ENCODE data around the gene FLT4. TPM values are rescaled to one million over a fixed set of nuclear protein-coding genes. Genes with fewer than 3 reads are reported as not detected.

Gene FLT4
- total RNA-seq, 1 experiment from 2014 or later, result 0.44 TPM

- BruUV-seq (replicated peaks), result no TSS peak
- in situ Hi-C loops (cut with HindIII; ENCODE audit: low pct_unique_long_range_greater_than_20kb, low sequenced_read_pairs) (no loop called here), intact Hi-C loops (cut with micrococcal nuclease; ENCODE audit: unreplicated experiment) (no loop called here)
- no peak for ATAC-seq
- no peak overlapping the region for H3K4me3 ChIP-seq (ENCODE audit: low read depth in 2 of 2, low read length in 2 of 2)
- TF ChIP-seq REST (IDR thresholded peaks at IDR 0.05; ENCODE audit: insufficient read depth in 1 of 2, low read depth in 2 of 2, low read length in 1 of 2) (no peak), TCF7L2 (IDR thresholded peaks at IDR 0.05; ENCODE audit: low read depth, low read length) (no peak), SIN3A (IDR thresholded peaks at IDR 0.05; ENCODE audit: borderline replicate concordance, insufficient read depth, low read depth, low read length) (no peak), POLR2AphosphoS5 (IDR thresholded peaks at IDR 0.05; ENCODE audit: low read depth, low read length) (no peak)
- no peaks in the 10 kb centered on the region for H3K27me3 ChIP-seq (ENCODE audit: control insufficient read depth, insufficient read depth, low read length)
- no peaks in the 10 kb centered on the region for H3K36me3 ChIP-seq (ENCODE audit: control insufficient read depth, insufficient read depth, low read length)
- CTCF ChIA-PET, result no interaction called here
- POLR2A ChIA-PET, result no interaction called here
- no peak overlapping the region for H3K27ac ChIP-seq (ENCODE audit: low read length)
- no peaks in the 10 kb centered on the region for H3K4me1 ChIP-seq (ENCODE audit: control insufficient read depth, insufficient read depth, low read length)
- no peaks in the 10 kb centered on the region for H3K9me3 ChIP-seq (ENCODE audit: control insufficient read depth, insufficient read depth, low read depth, low read length)
- no peak for DNase-seq (ENCODE audit: low read depth, low spot score)
Measured at GRCh38 chr5:180640611-180640860, 8.9 kb downstream of the FLT4 start.

- ATAC-seq (no peak), DNase-seq (ENCODE audit: low read depth, low spot score) (no peak)
- BruUV-seq (replicated peaks), result no TSS peak
Measured at GRCh38 chr5:180639741-180640610, 9.4 kb downstream of the FLT4 start.

More at GRCh38 chr5:180639741-180640610, 9.4 kb downstream of the FLT4 start:
- Histone ChIP-seq H3K36me3 (ENCODE audit: control insufficient read depth, insufficient read depth, low read length) (no peaks in the 10 kb centered on the region), H3K9me3 (ENCODE audit: control insufficient read depth, insufficient read depth, low read depth, low read length) (no peaks in the 10 kb centered on the region), H3K4me3 (ENCODE audit: low read depth in 2 of 2, low read length in 2 of 2) (no peak overlapping the region), H3K27ac (ENCODE audit: low read length) (no peak overlapping the region), H3K4me1 (ENCODE audit: control insufficient read depth, insufficient read depth, low read length) (no peaks in the 10 kb centered on the region), H3K27me3 (ENCODE audit: control insufficient read depth, insufficient read depth, low read length) (no peaks in the 10 kb centered on the region)
- POLR2A ChIA-PET, result no interaction called here
- CTCF ChIA-PET, result no interaction called here
- in situ Hi-C loops (cut with HindIII; ENCODE audit: low pct_unique_long_range_greater_than_20kb, low sequenced_read_pairs) (no loop called here), intact Hi-C loops (cut with micrococcal nuclease; ENCODE audit: unreplicated experiment) (no loop called here)
- TF ChIP-seq POLR2AphosphoS5 (IDR thresholded peaks at IDR 0.05; ENCODE audit: low read depth, low read length) (no peak), TCF7L2 (IDR thresholded peaks at IDR 0.05; ENCODE audit: low read depth, low read length) (no peak), REST (IDR thresholded peaks at IDR 0.05; ENCODE audit: insufficient read depth in 1 of 2, low read depth in 2 of 2, low read length in 1 of 2) (no peak), SIN3A (IDR thresholded peaks at IDR 0.05; ENCODE audit: borderline replicate concordance, insufficient read depth, low read depth, low read length) (no peak), CTCF (IDR thresholded peaks at IDR 0.05) (no peak)
